SJCRH30 (cell line): ENCODE data around the gene TSPYL6. TPM values are rescaled to one million over a fixed set of nuclear protein-coding genes. Genes with fewer than 3 reads are reported as not detected.
"Not testable (repeated sequence)": the region's sequence is repeated elsewhere in the genome, so short reads cannot be mapped to it uniquely, and the experiment has no call there.

Experiments
- DNase-seq, 2 experiments: peaks; one replicate each; pipeline ENCODE4 v3.0.0-alpha.2; 2015 to 2020
- H3K27ac ChIP-seq: fragments of 250-450 bp; sonication (Bioruptor Pico); 2 replicates; pipeline ENCODE4 v1.5.1; 2020; ENCODE audit warnings: mild to moderate bottlenecking, moderate library complexity
- H3K27me3 ChIP-seq: fragments of 250-450 bp; sonication (Bioruptor Pico); 2 replicates; pipeline ENCODE4 v1.5.1; 2020; ENCODE audit warnings: mild to moderate bottlenecking, moderate library complexity
- H3K36me3 ChIP-seq: fragments of 250-450 bp; sonication (Bioruptor Pico); 2 replicates; pipeline ENCODE4 v1.5.1; 2020; ENCODE audit warnings: mild to moderate bottlenecking, moderate library complexity
- H3K4me1 ChIP-seq: fragments of 250-450 bp; sonication (Bioruptor Pico); 2 replicates; pipeline ENCODE4 v1.5.1; 2020; ENCODE audit warnings: mild to moderate bottlenecking, moderate library complexity
- H3K4me3 ChIP-seq: fragments of 250-450 bp; sonication (Bioruptor Pico); 2 replicates; pipeline ENCODE4 v1.5.1; 2020; ENCODE audit warnings: mild to moderate bottlenecking, moderate library complexity
- H3K9me3 ChIP-seq: fragments of 250-450 bp; sonication (Bioruptor Pico); replicated peaks from 2 replicates; pipeline ENCODE4 v1.5.1; 2020; ENCODE audit warnings: mild to moderate bottlenecking, moderate library complexity
- total RNA-seq: library from RNA; depleted of rRNA; stranded (reverse); fragments of >200 nt; shearing (Covaris generic); gene quantifications from 2 replicates; pipeline ENCODE4 v1.2.3, GENCODE V29; 2014

TSPYL6 gene
- total RNA-seq, 1 experiment from 2014 or later = 0.10 TPM

GRCh38 chr2:54267577-54267976 is 11.5 kb upstream of the TSPYL6 start:
- Histone ChIP-seq H3K9me3 (no peaks in the 10 kb centered on the region; the same call in 1 of the 2 replicates), H3K36me3 (no peaks in the 10 kb centered on the region), H3K27me3 (no peaks in the 10 kb centered on the region), H3K4me3 (no peak overlapping the region), H3K27ac (no peak overlapping the region), H3K4me1 (no peaks in the 10 kb centered on the region)
- DNase-seq = no peak

GRCh38 chr2:54265081-54265480 is 9.1 kb upstream of the TSPYL6 start:
- not testable (repeated sequence) for H3K4me1 ChIP-seq, H3K4me3 ChIP-seq, H3K36me3 ChIP-seq, H3K27me3 ChIP-seq, H3K27ac ChIP-seq, DNase-seq, H3K9me3 ChIP-seq

- Histone ChIP-seq H3K27me3 (no peaks in the 10 kb centered on the region), H3K4me1 (peaks cover 3% of the 10 kb centered on the region; the same call in 1 of the 2 replicates), H3K36me3 (no peaks in the 10 kb centered on the region), H3K4me3 (no peak overlapping the region), H3K9me3 (no peaks in the 10 kb centered on the region; the same call in 1 of the 2 replicates), H3K27ac (no peak overlapping the region)
- peak in 1 of 2 experiments; percentile 20 for DNase-seq
Measured at GRCh38 chr2:54262015-54262765, 6.2 kb upstream of the TSPYL6 start.

GRCh38 chr2:54261537-54261936 is 5.5 kb upstream of the TSPYL6 start:
- no peaks in the 10 kb centered on the region; the same call in 1 of the 2 replicates for H3K9me3 ChIP-seq
- DNase-seq = no peak

GRCh38 chr2:54260241-54260595 is 4.2 kb upstream of the TSPYL6 start:
- Histone ChIP-seq H3K36me3 (no peaks in the 10 kb centered on the region), H3K27me3 (no peaks in the 10 kb centered on the region)
- no peak for DNase-seq

More at GRCh38 chr2:54261537-54261936, 5.5 kb upstream of the TSPYL6 start:
- H3K36me3 ChIP-seq = no peaks in the 10 kb centered on the region
- H3K27ac ChIP-seq = no peak overlapping the region
- no peaks in the 10 kb centered on the region for H3K27me3 ChIP-seq
- H3K4me1 ChIP-seq = peaks cover 3% of the 10 kb centered on the region; the same call in 1 of the 2 replicates
- no peak overlapping the region for H3K4me3 ChIP-seq

GRCh38 chr2:54259413-54260240 is 3.6 kb upstream of the TSPYL6 start:
- no peak for DNase-seq
- no peaks in the 10 kb centered on the region for H3K9me3 ChIP-seq

More at GRCh38 chr2:54260241-54260595, 4.2 kb upstream of the TSPYL6 start:
- H3K4me1 ChIP-seq = peaks cover 3% of the 10 kb centered on the region; the same call in 1 of the 2 replicates
- H3K27ac ChIP-seq = no peak overlapping the region
- H3K9me3 ChIP-seq = no peaks in the 10 kb centered on the region
- H3K4me3 ChIP-seq = no peak overlapping the region

GRCh38 chr2:54258166-54258565 is 2.1 kb upstream of the TSPYL6 start:
- no peak for DNase-seq
- Histone ChIP-seq H3K4me1 (peaks cover 3% of the 10 kb centered on the region; the same call in 1 of the 2 replicates), H3K27ac (no peak overlapping the region), H3K9me3 (no peaks in the 10 kb centered on the region), H3K36me3 (no peaks in the 10 kb centered on the region), H3K27me3 (no peaks in the 10 kb centered on the region), H3K4me3 (no peak overlapping the region)

More at GRCh38 chr2:54259413-54260240, 3.6 kb upstream of the TSPYL6 start:
- no peaks in the 10 kb centered on the region for H3K36me3 ChIP-seq
- no peaks in the 10 kb centered on the region for H3K27me3 ChIP-seq
- no peak overlapping the region for H3K27ac ChIP-seq
- peaks cover 3% of the 10 kb centered on the region; the same call in 1 of the 2 replicates for H3K4me1 ChIP-seq
- no peak overlapping the region for H3K4me3 ChIP-seq

GRCh38 chr2:54255230-54256090 is 569 bp downstream of the TSPYL6 start:
- DNase-seq = no peak
- Histone ChIP-seq H3K36me3 (no peaks in the 10 kb centered on the region), H3K4me3 (no peak overlapping the region), H3K27me3 (no peaks in the 10 kb centered on the region), H3K27ac (no peak overlapping the region), H3K9me3 (no peaks in the 10 kb centered on the region), H3K4me1 (no peaks in the 10 kb centered on the region)

GRCh38 chr2:54254180-54254579 is 1.8 kb downstream of the TSPYL6 start:
- no peaks in the 10 kb centered on the region for H3K4me1 ChIP-seq
- peak in 1 of 2 experiments; percentile 16 for DNase-seq
- H3K27me3 ChIP-seq = no peaks in the 10 kb centered on the region
- H3K36me3 ChIP-seq = no peaks in the 10 kb centered on the region
- H3K9me3 ChIP-seq = no peaks in the 10 kb centered on the region
- no peak overlapping the region for H3K27ac ChIP-seq
- H3K4me3 ChIP-seq = no peak overlapping the region

- no peak overlapping the region for H3K4me3 ChIP-seq
- DNase-seq = no peak
Measured at GRCh38 chr2:54249629-54250028, 6.4 kb downstream of the TSPYL6 start.

GRCh38 chr2:54247115-54247514 is 8.9 kb downstream of the TSPYL6 start:
- Histone ChIP-seq H3K9me3 (no peaks in the 10 kb centered on the region), H3K27me3 (no peaks in the 10 kb centered on the region)
- DNase-seq = no peak

More at GRCh38 chr2:54249629-54250028, 6.4 kb downstream of the TSPYL6 start:
- no peak overlapping the region for H3K27ac ChIP-seq
- H3K9me3 ChIP-seq = no peaks in the 10 kb centered on the region
- no peaks in the 10 kb centered on the region for H3K36me3 ChIP-seq
- H3K4me1 ChIP-seq = no peaks in the 10 kb centered on the region
- H3K27me3 ChIP-seq = no peaks in the 10 kb centered on the region

GRCh38 chr2:54240515-54241469 is 15.2 kb downstream of the TSPYL6 start:
- Histone ChIP-seq H3K4me1 (peaks cover 24% of the 10 kb centered on the region), H3K27me3 (no peaks in the 10 kb centered on the region), H3K27ac (no peak overlapping the region), H3K36me3 (no peaks in the 10 kb centered on the region), H3K9me3 (0 out of 2 replicates have a peak, but pooled peaks cover 7% of the 10 kb centered on the region), H3K4me3 (no peak overlapping the region)
- peak in 1 of 2 experiments; percentile 23 for DNase-seq

More at GRCh38 chr2:54247115-54247514, 8.9 kb downstream of the TSPYL6 start:
- no peak overlapping the region for H3K4me3 ChIP-seq
- no peaks in the 10 kb centered on the region for H3K4me1 ChIP-seq
- H3K27ac ChIP-seq = no peak overlapping the region
- H3K36me3 ChIP-seq = no peaks in the 10 kb centered on the region

GRCh38 chr2:54239427-54239826 is 16.6 kb downstream of the TSPYL6 start:
- 0 out of 2 replicates have a peak, but pooled peaks cover 7% of the 10 kb centered on the region for H3K9me3 ChIP-seq
- H3K36me3 ChIP-seq = no peaks in the 10 kb centered on the region
- H3K4me3 ChIP-seq = no peak overlapping the region
- DNase-seq = peak; percentile 45 to 75
- H3K4me1 ChIP-seq = peaks cover 24% of the 10 kb centered on the region
- no peaks in the 10 kb centered on the region for H3K27me3 ChIP-seq
- 0 out of 2 replicates have a peak overlapping the region, but pooled peaks have one; percentile 6 for H3K27ac ChIP-seq
